GM12873 (cell line): ENCODE measurements around the gene FMNL2.

Experiments used
- TF ChIP-seq, protein P1 (sequence below): IDR thresholded peaks from 2 replicates; pipeline ENCODE4 v1.5.1; 2012; ENCODE audit warnings: low read depth, mild to moderate bottlenecking, moderate library complexity, low read length, control low read depth; ENCODE audit not compliant: insufficient read depth; ENCODE audit errors: missing control alignments

FMNL2 gene

GRCh38 chr2:152309352-152310214 is 25.4 kb upstream of the FMNL2 start:
- TF ChIP-seq, protein P1, sequence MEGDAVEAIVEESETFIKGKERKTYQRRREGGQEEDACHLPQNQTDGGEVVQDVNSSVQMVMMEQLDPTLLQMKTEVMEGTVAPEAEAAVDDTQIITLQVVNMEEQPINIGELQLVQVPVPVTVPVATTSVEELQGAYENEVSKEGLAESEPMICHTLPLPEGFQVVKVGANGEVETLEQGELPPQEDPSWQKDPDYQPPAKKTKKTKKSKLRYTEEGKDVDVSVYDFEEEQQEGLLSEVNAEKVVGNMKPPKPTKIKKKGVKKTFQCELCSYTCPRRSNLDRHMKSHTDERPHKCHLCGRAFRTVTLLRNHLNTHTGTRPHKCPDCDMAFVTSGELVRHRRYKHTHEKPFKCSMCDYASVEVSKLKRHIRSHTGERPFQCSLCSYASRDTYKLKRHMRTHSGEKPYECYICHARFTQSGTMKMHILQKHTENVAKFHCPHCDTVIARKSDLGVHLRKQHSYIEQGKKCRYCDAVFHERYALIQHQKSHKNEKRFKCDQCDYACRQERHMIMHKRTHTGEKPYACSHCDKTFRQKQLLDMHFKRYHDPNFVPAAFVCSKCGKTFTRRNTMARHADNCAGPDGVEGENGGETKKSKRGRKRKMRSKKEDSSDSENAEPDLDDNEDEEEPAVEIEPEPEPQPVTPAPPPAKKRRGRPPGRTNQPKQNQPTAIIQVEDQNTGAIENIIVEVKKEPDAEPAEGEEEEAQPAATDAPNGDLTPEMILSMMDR = no peak

- TF ChIP-seq, protein P1 = no peak
These were observed 15.0 kb upstream of the FMNL2 start for GRCh38 chr2:152319822-152320570.

GRCh38 chr2:152320814-152321213 is 14.2 kb upstream of the FMNL2 start:
- TF ChIP-seq, protein P1 = no peak

GRCh38 chr2:152322222-152322621 is 12.8 kb upstream of the FMNL2 start:
- TF ChIP-seq, protein P1 = no peak

GRCh38 chr2:152326710-152327109 is 8.3 kb upstream of the FMNL2 start:
- TF ChIP-seq, protein P1 = no peak

GRCh38 chr2:152328013-152328412 is 7.0 kb upstream of the FMNL2 start:
- TF ChIP-seq, protein P1 = no peak

DNA sequence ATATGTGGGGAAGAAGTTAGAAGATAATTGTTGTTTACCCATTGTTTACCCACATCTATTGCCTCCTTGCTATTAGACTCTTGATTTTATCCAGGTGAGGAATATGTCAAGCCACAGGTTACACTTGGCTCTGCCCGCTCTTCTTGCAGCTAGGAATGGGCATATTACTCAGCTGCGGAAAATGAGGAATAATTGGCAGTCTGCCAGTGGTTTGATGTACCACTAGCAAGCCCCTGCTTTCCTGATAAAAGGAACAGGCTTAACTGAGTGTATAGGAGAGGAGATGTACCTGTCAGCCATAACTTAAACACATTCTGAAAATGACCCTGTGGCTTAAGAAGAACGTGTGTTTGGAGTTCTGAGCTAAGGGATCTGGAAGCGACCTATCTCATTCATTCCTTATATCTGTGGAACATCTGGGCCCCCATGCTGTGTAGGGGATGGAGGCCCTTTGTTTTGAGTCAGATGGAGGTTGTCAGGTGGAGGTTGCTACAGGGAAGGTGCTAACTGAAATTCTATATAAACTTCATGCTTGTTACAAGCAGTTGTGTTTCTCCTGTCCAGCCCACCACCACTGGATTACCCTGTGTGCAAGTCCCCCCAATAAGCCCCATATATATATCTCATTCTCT is 4.6 kb upstream of the FMNL2 start:
- TF ChIP-seq, protein P1 = no peak
